ENCODE results near the gene RAB3IL1. TPM values are rescaled to one million over a fixed set of nuclear protein-coding genes. Genes with fewer than 3 reads are reported as not detected.

RAB3IL1 gene
- total and polyA plus RNA-seq, 9 of the 15 experiments (the other 6 are each of a cell fraction or from before 2014, with no cell fraction given), result 0.15 to 42.6 (median 15.5) TPM

DNA sequence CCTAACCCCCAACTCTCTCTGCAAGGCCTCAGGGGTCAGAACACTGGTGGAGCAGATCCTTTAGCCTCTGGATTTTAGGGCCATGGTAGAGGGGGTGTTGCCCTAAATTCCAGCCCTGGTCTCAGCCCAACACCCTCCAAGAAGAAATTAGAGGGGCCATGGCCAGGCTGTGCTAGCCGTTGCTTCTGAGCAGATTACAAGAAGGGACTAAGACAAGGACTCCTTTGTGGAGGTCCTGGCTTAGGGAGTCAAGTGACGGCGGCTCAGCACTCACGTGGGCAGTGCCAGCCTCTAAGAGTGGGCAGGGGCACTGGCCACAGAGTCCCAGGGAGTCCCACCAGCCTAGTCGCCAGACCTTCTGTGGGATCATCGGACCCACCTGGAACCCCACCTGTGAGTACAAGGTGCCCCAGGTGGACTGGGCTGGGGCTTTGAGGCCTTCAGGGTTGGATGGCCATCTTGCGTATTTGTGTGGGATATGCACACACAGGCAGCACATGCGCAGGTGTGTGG, 32.7 kb upstream of the RAB3IL1 start, which contains the start of gene BEST1 (continued):
- TF ChIP-seq, protein P1, sequence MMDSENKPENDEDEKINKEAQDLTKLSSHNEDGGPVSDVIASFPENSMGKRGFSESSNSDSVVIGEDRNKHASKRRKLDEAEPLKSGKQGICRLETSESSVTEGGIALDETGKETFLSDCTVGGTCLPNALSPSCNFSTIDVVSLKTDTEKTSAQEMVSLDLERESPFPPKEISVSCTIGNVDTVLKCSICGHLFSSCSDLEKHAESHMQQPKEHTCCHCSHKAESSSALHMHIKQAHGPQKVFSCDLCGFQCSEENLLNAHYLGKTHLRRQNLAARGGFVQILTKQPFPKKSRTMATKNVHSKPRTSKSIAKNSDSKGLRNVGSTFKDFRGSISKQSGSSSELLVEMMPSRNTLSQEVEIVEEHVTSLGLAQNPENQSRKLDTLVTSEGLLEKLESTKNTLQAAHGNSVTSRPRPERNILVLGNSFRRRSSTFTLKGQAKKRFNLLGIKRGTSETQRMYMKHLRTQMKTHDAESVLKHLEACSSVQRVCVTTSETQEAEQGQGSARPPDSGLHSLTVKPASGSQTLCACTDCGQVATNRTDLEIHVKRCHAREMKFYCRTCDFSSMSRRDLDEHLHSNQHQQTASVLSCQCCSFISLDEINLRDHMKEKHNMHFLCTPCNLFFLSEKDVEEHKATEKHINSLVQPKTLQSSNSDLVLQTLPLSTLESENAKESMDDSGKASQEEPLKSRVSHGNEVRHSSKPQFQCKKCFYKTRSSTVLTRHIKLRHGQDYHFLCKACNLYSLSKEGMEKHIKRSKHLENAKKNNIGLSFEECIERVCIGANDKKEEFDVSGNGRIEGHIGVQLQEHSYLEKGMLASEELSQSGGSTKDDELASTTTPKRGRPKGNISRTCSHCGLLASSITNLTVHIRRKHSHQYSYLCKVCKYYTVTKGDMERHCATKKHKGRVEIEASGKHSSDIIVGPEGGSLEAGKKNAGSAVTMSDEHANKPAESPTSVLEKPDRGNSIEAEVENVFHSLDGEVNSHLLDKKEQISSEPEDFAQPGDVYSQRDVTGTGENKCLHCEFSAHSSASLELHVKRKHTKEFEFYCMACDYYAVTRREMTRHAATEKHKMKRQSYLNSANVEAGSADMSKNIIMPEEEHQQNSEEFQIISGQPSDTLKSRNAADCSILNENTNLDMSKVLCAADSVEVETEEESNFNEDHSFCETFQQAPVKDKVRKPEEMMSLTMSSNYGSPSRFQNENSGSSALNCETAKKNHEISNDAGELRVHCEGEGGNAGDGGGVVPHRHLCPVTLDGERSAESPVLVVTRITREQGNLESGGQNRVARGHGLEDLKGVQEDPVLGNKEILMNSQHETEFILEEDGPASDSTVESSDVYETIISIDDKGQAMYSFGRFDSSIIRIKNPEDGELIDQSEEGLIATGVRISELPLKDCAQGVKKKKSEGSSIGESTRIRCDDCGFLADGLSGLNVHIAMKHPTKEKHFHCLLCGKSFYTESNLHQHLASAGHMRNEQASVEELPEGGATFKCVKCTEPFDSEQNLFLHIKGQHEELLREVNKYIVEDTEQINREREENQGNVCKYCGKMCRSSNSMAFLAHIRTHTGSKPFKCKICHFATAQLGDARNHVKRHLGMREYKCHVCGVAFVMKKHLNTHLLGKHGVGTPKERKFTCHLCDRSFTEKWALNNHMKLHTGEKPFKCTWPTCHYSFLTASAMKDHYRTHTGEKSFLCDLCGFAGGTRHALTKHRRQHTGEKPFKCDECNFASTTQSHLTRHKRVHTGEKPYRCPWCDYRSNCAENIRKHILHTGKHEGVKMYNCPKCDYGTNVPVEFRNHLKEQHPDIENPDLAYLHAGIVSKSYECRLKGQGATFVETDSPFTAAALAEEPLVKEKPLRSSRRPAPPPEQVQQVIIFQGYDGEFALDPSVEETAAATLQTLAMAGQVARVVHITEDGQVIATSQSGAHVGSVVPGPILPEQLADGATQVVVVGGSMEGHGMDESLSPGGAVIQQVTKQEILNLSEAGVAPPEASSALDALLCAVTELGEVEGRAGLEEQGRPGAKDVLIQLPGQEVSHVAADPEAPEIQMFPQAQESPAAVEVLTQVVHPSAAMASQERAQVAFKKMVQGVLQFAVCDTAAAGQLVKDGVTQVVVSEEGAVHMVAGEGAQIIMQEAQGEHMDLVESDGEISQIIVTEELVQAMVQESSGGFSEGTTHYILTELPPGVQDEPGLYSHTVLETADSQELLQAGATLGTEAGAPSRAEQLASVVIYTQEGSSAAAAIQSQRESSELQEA (IDR thresholded peaks at IDR 0.05; ENCODE audit: low read depth), result no peak
- no peak for TF ChIP-seq ZNF184 (CRISPR knock-in tag; IDR thresholded peaks at IDR 0.05)
- TF ChIP-seq ELF2 (CRISPR knock-in tag; IDR thresholded peaks at IDR 0.05), result peak; percentile 9; the same call in 1 of the 2 replicates
- TF ChIP-seq C11orf30 (IDR thresholded peaks at IDR 0.05; ENCODE audit: low read depth), result no peak
- TF ChIP-seq MCM3 (IDR thresholded peaks at IDR 0.05), result no peak
- no peak for TF ChIP-seq ZKSCAN3 (CRISPR knock-in tag; IDR thresholded peaks at IDR 0.05)
- peak; percentile 70 for TF ChIP-seq ZBTB17 (CRISPR knock-in tag; IDR thresholded peaks at IDR 0.05)
- no peak for TF ChIP-seq PML (IDR thresholded peaks at IDR 0.05; ENCODE audit: low read length)
- TF ChIP-seq U2AF2 (optimal IDR thresholded peaks at IDR 0.05; ENCODE audit: low read depth, low read length), result no peak
- TF ChIP-seq, protein P2, sequence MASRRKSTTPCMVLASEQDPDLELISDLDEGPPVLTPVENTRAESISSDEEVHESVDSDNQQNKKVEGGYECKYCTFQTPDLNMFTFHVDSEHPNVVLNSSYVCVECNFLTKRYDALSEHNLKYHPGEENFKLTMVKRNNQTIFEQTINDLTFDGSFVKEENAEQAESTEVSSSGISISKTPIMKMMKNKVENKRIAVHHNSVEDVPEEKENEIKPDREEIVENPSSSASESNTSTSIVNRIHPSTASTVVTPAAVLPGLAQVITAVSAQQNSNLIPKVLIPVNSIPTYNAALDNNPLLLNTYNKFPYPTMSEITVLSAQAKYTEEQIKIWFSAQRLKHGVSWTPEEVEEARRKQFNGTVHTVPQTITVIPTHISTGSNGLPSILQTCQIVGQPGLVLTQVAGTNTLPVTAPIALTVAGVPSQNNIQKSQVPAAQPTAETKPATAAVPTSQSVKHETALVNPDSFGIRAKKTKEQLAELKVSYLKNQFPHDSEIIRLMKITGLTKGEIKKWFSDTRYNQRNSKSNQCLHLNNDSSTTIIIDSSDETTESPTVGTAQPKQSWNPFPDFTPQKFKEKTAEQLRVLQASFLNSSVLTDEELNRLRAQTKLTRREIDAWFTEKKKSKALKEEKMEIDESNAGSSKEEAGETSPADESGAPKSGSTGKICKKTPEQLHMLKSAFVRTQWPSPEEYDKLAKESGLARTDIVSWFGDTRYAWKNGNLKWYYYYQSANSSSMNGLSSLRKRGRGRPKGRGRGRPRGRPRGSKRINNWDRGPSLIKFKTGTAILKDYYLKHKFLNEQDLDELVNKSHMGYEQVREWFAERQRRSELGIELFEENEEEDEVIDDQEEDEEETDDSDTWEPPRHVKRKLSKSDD (conservative IDR thresholded peaks at IDR 0.05; ENCODE audit: low read length), result no peak
- TF ChIP-seq, protein P3, sequence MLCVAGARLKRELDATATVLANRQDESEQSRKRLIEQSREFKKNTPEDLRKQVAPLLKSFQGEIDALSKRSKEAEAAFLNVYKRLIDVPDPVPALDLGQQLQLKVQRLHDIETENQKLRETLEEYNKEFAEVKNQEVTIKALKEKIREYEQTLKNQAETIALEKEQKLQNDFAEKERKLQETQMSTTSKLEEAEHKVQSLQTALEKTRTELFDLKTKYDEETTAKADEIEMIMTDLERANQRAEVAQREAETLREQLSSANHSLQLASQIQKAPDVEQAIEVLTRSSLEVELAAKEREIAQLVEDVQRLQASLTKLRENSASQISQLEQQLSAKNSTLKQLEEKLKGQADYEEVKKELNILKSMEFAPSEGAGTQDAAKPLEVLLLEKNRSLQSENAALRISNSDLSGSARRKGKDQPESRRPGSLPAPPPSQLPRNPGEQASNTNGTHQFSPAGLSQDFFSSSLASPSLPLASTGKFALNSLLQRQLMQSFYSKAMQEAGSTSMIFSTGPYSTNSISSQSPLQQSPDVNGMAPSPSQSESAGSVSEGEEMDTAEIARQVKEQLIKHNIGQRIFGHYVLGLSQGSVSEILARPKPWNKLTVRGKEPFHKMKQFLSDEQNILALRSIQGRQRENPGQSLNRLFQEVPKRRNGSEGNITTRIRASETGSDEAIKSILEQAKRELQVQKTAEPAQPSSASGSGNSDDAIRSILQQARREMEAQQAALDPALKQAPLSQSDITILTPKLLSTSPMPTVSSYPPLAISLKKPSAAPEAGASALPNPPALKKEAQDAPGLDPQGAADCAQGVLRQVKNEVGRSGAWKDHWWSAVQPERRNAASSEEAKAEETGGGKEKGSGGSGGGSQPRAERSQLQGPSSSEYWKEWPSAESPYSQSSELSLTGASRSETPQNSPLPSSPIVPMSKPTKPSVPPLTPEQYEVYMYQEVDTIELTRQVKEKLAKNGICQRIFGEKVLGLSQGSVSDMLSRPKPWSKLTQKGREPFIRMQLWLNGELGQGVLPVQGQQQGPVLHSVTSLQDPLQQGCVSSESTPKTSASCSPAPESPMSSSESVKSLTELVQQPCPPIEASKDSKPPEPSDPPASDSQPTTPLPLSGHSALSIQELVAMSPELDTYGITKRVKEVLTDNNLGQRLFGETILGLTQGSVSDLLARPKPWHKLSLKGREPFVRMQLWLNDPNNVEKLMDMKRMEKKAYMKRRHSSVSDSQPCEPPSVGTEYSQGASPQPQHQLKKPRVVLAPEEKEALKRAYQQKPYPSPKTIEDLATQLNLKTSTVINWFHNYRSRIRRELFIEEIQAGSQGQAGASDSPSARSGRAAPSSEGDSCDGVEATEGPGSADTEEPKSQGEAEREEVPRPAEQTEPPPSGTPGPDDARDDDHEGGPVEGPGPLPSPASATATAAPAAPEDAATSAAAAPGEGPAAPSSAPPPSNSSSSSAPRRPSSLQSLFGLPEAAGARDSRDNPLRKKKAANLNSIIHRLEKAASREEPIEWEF (CRISPR knock-in tag; IDR thresholded peaks at IDR 0.05), result no peak
- TF ChIP-seq BMI1 (IDR thresholded peaks at IDR 0.05; ENCODE audit: low read length), result no peak
- TF ChIP-seq ZNF197 (CRISPR knock-in tag; IDR thresholded peaks at IDR 0.05; ENCODE audit: low read depth), result no peak
- TF ChIP-seq POLR2G (IDR thresholded peaks at IDR 0.05; ENCODE audit: low read depth, low read length), result peak; percentile 81

Data from K562 (cell line).